IPS-18c (cell line): Measurements from ENCODE around the gene SLC1A1.
"Not testable (repeated sequence)": the region's sequence is repeated elsewhere in the genome, so short reads cannot be mapped to it uniquely, and the experiment has no call there.

Experiments used
- H3K4me3 ChIP-seq: 2 replicates; pipeline ENCODE4 v1.7.0; 2013; ENCODE audit warnings: low read depth, mild to moderate bottlenecking, low read length, moderate library complexity; ENCODE audit not compliant: insufficient read depth
- H3K9me3 ChIP-seq: one replicate; pipeline ENCODE4 v1.6.1; 2013; ENCODE audit warnings: mild to moderate bottlenecking, low read length, moderate library complexity; ENCODE audit not compliant: control insufficient read depth, insufficient read depth

SLC1A1 gene

DNA sequence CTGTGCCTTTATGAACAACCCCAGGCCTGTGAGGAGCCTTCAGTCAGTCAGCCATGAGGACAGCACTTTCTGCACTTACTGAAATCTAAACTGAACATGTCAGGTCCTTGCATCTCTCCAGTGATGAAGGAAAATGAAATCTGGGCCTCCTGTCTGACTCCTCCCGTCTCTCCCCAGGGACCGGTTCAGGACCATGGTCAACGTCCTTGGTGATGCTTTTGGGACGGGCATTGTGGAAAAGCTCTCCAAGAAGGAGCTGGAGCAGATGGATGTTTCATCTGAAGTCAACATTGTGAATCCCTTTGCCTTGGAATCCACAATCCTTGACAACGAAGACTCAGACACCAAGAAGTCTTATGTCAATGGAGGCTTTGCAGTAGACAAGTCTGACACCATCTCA, 94.9 kb downstream of the SLC1A1 start:
- no peaks in the 10 kb centered on the region for H3K9me3 ChIP-seq
- H3K4me3 ChIP-seq: no peak overlapping the region

DNA sequence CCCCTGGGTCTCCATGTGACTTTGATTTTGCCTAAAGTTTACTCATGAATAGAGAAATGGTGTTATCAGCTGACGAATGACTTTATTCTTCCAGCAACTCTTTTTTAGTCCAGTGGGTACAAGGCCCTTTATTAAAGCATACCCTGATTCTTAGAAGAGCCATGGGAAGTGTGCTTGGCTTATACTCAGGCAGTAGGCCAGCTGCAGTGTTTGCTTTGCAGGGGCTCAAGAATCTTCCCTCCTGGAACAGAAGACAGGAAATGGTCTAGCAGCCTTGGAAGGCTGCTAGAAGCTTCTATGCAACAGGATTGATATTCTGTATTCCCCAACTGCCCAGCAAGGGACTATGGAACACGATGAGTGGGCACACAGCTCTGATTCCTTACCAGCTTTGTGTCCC, 98.5 kb downstream of the SLC1A1 start:
- H3K4me3 ChIP-seq: no peak overlapping the region
- H3K9me3 ChIP-seq: no peaks in the 10 kb centered on the region

DNA sequence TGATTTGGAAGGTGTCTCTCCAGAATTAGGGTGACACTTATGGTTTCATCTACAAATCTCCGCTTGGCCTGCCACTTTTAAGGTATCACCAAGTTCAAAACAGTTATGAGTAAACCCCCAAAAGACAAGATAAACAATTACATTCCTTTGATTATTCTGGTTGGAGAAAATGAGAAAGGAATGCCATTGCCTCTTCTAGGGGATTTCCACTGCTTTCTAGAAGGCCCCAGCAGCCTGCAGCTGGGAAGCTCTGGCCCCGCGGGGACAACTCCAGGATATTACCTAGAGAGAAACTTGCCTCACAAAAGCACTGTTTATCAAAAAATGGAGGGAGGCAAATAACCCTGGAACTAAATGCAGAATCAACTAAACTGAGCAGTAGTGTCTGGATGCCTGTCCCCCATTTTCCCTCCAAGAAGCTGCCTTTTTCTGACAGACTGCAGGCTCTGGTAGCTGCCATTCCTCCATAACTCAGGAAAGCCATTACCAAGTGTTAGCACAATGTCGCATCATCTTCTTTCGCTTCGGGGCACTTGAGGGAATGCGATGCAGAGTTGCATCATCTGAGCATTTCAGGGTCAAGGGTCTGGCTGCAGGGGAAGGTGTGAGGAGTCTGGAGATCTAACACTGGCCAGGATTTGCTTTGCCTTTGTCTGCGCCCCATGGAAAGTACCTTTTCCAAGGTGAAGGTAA, 100.3 kb downstream of the SLC1A1 start:
- H3K9me3 ChIP-seq: no peaks in the 10 kb centered on the region
- H3K4me3 ChIP-seq: no peak overlapping the region

DNA sequence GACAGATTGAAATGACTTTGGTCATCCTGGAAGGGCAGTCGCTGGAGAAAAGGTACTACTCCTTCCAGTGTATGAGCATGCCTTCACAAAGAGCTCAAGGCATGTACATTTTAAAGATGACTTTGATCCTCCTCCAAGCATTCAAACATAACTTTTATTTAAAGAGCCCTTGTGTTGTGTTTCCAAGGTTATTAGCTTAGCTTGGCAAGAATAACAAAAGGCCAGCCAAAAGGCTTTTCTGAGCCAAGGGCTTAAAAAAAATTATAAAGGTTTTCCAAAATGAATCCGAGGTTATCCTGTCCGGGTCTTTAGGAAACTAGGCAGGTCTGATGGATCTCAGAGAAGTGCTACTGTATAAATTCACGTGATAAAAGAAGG, 100.8 kb downstream of the SLC1A1 start:
- H3K9me3 ChIP-seq: no peaks in the 10 kb centered on the region
- H3K4me3 ChIP-seq: no peak overlapping the region

DNA sequence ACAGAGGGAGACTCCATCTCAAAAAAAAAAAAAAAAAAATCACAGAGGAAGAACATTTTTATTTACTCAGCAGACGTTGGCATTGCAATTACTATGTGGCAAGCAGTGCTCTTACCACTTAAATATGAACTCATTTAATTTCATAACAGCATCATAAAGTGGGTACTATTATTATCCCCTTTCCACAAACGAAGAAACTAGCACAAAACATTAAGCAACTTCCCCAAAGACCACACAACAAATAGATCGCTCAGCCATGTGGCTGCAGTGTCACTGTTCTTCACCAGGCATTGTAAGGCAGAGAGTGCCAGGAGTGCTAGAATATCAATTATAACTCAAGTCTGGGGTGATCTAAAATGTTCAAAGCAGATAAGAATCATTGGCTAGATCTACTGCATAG, 102.0 kb downstream of the SLC1A1 start:
- H3K9me3 ChIP-seq: no peaks in the 10 kb centered on the region
- H3K4me3 ChIP-seq: no peak overlapping the region

DNA sequence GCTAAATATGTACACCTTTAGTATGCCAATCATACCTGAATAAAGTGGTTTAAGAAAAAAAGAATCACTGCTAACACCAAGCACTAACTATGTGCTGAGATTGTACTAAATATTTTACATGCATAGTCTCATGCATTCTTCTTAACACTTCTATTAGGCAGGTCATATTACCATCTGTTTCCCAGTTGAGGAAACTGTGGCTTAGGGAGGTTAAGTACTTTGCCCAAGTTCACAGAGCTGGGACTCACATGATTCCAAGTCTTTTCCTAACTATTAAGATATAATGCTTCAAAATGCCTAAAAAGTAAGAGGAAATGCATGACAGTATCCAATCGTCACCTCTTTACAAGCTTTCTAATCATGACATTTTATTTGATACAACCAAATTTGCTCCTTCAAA, 102.6 kb downstream of the SLC1A1 start:
- Histone ChIP-seq H3K4me3 (no peak overlapping the region), H3K9me3 (no peaks in the 10 kb centered on the region)

DNA sequence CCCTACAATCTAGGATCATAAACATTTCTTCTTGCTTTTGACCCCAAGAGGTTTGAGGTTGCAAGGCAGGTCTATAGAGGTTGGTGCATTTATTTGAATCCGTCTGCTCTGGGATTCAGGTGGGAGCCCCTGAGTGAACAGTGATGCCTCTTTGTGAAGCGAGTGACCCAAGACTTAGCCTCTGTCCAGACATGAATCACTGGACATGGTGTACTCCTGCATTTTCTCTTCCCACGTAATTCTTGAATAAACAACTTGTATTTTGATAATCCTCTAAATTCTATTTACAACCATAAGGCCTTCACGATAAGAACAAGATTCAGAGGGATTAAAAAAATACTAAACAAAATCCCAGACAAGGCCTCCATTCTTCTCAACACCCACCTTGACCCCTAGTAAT, 104.3 kb downstream of the SLC1A1 start:
- Histone ChIP-seq H3K9me3 (no peaks in the 10 kb centered on the region), H3K4me3 (no peak overlapping the region)

DNA sequence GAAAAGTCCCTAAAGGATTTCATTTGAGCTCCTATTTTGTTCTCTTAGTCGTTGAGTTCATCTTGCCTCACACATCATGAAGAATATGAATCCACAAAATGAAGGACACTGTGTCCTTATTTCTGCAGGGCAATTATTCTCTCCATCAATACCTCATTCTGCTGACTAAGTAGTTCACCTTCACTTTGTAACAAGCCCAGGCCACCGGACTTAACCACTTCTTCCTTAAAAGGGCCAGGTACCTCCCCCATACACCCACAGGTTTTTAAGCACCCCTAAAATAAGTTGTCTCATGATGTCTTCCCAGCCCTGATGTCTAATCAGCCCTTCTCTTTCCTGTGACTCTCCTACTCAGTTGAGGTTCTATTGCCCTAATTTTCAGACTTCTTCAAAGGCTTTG, 104.7 kb downstream of the SLC1A1 start:
- H3K9me3 ChIP-seq: no peaks in the 10 kb centered on the region
- H3K4me3 ChIP-seq: no peak overlapping the region

DNA sequence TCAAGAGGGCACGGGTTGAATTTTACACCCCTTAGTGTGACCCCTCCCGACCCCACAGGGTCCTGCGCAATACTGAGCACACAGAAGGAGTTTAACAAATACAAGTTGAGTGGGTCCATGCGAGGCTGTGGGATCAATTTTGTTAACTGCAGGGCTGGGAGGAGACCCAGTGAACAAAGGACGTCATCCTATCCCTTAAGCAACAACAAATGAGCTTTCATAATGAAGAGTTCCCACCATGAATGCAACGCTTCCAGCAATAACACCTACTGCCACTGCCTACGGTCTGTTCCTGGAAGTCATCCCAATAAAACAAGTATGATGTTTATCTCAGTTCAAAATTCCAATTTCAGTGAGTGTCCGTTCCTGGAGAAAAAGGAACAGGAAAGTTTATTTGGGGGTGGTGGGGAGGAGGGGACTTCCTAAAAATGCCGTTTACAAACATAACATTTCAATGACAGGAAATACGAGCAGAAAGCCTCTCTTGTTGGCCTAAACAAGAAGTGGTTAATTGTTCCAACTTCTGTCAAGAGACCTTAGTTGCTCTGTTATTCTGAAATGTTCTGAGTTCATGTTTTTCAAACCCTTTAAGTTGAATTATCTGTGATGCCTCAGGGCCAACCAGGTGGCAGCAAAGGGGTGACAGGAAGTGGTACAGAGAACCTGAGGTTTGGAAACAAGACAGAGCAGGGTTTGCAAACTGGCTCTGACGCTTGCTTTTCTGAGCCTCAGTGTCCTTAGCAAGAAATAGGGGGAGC, 106.1 kb downstream of the SLC1A1 start:
- H3K4me3 ChIP-seq: no peak overlapping the region

DNA sequence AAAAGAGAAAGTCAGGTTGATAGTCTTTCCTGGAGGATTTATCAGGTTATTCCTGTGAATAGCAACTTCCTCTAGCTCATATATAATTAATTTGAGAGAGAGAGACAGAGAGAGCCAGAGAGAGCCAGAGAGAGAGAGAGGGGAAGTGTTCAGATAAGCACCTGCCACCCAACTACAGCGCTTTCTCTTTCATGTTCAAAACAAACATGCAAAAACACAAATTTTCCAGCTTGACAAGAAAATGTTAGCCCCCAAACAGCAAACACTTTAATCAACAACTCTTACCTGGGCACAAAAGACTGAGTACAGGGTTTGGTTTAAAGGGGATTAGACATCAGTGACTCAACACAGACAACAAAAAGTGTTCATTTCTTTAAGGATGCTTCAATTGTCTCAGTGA, 110.1 kb downstream of the SLC1A1 start:
- no peaks in the 10 kb centered on the region for H3K9me3 ChIP-seq

More for the DNA sequence above, 106.1 kb downstream of the SLC1A1 start:
- H3K9me3 ChIP-seq: no peaks in the 10 kb centered on the region

DNA sequence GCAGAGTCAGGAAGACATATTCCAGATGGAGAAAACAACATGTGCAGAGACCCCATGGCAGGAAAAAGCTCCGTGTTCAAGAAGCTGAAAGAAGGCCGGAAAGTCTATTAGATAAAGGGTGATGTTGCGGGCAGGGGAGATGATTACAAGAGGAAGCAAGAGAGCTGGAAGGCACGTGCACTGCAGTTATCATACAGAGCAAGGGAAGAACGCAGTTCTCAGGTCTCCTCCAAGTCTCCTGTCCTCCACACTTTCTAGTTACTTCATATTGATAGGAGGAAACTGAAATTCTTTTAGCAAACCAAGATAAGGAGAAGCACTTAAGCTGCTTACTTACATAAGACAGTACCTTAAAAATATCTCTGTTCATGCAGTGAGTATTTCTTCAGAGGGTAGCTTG, 113.6 kb downstream of the SLC1A1 start:
- no peaks in the 10 kb centered on the region for H3K9me3 ChIP-seq
- no peak overlapping the region for H3K4me3 ChIP-seq

More for the DNA sequence above, 110.1 kb downstream of the SLC1A1 start:
- H3K4me3 ChIP-seq: no peak overlapping the region

DNA sequence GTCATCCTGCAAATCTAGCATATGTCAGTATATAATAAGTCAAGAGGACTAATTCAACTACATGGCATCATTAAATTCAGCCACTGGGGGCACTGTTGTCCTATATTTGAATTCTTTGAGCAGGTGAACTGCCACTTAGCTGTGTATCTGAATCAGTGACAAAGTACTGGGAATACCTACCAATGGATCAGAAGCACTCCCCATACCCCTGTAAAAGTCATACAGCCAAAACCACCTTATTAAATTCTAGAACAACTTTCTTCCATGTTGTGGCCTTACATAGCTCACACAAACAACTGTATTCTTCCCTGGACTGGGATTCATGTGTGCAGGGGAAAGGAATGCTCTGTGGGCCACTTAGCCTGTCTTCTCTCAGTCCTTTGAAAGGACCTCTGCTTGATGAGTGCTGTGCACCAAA, 114.4 kb downstream of the SLC1A1 start:
- H3K9me3 ChIP-seq: no peaks in the 10 kb centered on the region
- H3K4me3 ChIP-seq: no peak overlapping the region

DNA sequence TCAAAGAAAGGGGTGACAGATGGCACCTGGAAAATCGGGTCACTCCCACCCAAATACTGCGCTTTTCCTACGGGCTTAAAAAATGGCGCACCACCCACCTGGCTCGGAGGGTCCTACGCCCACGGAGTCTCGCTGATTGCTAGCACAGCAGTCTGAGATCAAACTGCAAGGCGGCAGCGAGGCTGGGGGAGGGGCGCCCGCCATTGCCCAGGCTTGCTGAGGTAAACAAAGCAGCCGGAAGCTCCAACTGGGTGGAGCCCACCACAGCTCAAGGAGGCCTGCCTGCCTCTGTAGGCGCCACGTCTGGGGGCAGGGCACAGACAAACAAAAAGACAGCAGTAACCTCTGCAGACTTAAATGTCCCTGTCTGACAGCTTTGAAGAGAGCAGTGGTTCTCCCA, 115.8 kb downstream of the SLC1A1 start:
- not testable (repeated sequence) for H3K4me3 ChIP-seq, H3K9me3 ChIP-seq

DNA sequence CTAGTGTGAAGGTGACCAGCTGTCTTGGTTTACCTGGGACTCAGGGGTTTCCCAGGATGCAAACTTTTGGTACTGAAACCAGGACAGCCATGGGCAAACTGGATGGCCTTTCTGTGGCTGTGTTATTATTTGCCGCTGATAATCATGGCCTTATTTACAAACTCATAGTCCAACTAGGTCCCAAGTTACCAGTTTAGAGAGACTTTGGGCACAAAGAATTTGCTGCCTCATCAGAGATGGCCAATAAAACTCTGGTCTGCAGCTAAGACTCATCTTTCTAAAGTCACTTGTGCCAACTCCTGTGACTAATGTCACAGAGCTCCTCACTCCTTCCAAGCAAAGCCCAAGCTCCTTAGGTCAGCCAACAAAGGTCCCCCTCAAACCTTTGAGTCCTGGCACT, 124.4 kb downstream of the SLC1A1 start:
- no peak overlapping the region for H3K4me3 ChIP-seq
- no peaks in the 10 kb centered on the region for H3K9me3 ChIP-seq

DNA sequence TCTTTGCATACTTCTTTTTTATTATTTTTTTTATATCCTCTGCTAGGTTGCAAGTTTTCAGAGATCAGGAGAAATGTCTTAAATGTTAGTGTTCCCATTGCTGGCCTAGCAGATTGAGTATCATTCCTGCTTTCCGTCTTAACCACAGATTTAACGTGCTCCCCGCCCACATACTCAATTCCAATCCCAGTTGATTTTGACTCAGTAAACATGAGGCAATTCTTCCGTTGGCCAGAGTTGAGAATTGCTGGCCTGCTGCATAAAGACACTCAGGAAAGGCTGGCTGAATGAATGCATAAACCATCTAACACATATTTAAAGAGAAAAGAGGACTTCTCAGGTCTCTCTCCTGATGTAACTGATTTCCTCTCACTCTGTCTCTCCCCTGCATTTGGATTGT, 125.0 kb downstream of the SLC1A1 start:
- H3K4me3 ChIP-seq: no peak overlapping the region
- H3K9me3 ChIP-seq: no peaks in the 10 kb centered on the region

DNA sequence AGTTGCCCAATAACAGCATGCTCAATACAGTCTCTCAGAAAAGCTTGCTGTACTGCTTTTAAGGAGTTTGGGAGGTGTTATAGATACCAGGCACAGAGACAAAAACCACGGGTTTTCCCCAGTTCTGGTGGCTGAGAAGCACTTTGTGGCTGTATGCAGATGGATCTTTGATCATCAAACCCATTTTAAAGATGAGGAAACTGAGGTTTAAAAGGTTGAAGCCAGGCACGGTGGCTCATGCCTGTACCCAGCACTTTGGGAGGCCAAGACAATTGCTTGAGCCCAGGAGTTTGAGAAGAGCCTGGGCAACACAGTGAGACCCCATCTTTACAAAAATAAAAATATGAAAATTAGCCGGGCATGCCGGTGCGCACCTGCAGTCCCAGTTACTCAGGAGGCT, 125.5 kb downstream of the SLC1A1 start:
- no peaks in the 10 kb centered on the region for H3K9me3 ChIP-seq

DNA sequence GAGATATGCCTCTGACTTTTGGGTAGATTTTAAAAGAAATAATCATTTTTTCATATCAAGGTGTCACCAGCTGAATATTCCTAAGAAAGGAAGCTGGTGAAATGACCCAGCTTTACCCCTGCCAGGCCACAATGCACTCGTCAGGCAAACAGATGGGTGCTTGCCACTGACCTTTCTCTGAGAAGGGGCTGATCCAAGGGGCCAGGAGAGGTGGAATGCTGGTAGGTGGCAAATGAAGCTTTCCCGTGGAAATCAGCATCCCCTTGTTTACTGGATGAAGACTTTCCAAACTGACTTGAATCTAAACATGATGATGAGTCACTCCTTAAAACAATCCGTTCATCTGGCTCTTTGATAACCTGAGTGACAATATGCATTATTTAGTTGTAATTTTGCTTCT, 127.5 kb downstream of the SLC1A1 start:
- Histone ChIP-seq H3K9me3 (no peaks in the 10 kb centered on the region), H3K4me3 (no peak overlapping the region)

More for the DNA sequence above, 125.5 kb downstream of the SLC1A1 start:
- no peak overlapping the region for H3K4me3 ChIP-seq

DNA sequence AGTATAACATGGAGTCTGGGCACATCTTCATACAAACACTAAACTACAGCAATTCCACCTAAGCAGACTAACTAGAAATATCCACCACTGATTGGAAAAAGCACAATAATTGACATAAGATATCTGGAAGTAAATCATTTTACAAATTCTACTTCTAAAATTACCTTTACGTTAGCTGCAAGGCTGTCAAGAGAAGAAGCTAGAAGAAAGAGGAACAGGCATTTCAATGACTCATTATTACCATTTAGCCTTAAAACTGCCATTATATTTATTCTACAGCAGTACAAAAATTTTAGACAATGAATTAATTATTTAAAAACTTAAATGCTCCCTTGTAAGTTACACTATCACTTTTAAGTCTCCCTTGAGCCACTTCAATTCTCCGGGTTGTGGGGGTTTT, 128.4 kb downstream of the SLC1A1 start:
- Histone ChIP-seq H3K9me3 (no peaks in the 10 kb centered on the region), H3K4me3 (no peak overlapping the region)
